HepG2 (cell line): Measurements from ENCODE around the gene LRRC27. TPM values are rescaled to one million over a fixed set of nuclear protein-coding genes. Genes with fewer than 3 reads are reported as not detected.

Experiments used
- AKNA ChIP-seq: sonication (generic); formaldehyde crosslinking; IDR thresholded peaks from 2 replicates; pipeline ENCODE4 v1.4.0; 2020; ENCODE audit warnings: missing genetic modification reagents, borderline replicate concordance
- ARNT ChIP-seq: fragments of 450-650 bp; IDR thresholded peaks from 2 replicates; pipeline ENCODE4 v1.6.1; 2017
- ATAD3A ChIP-seq: sonication (generic); formaldehyde crosslinking; IDR thresholded peaks from 2 replicates; pipeline ENCODE4 v1.4.0; 2020; ENCODE audit warnings: missing genetic modification reagents
- FOXK2 ChIP-seq: fragments of 450-650 bp; IDR thresholded peaks from 2 replicates; pipeline ENCODE4 v1.6.1; 2016
- FOXP1 ChIP-seq, 2 experiments: fragments of 450-650 bp in 1 of 2; IDR thresholded peaks; 2 replicates each; pipeline ENCODE4 v1.6.1; 2017 to 2018; ENCODE audit warnings: antibody characterized with exemption in 1 of 2
- GTF2F1 ChIP-seq: fragments of 150-350 bp; IDR thresholded peaks from 2 replicates; pipeline ENCODE4 v1.6.1; 2014; ENCODE audit warnings: low read length
- IKZF1 ChIP-seq: fragments of 450-650 bp; IDR thresholded peaks from 2 replicates; pipeline ENCODE4 v1.7.1; 2016
- JUND ChIP-seq: sonication (generic); formaldehyde crosslinking; IDR thresholded peaks from 2 replicates; pipeline ENCODE4 v1.8.0; 2022; ENCODE audit warnings: mild to moderate bottlenecking, missing genetic modification reagents
- MAX ChIP-seq: IDR thresholded peaks from 2 replicates; pipeline ENCODE4 v1.6.1; 2012; ENCODE audit warnings: inconsistent platforms
- MED13 ChIP-seq: sonication (generic); formaldehyde crosslinking; IDR thresholded peaks from 2 replicates; pipeline ENCODE4 v1.5.0; 2020; ENCODE audit warnings: missing genetic modification reagents
- NR0B2 ChIP-seq: sonication (generic); formaldehyde crosslinking; IDR thresholded peaks from 2 replicates; pipeline ENCODE4 v1.4.0; 2020; ENCODE audit warnings: mild to moderate bottlenecking, missing genetic modification reagents
- NR2F2 ChIP-seq: IDR thresholded peaks from 2 replicates; pipeline ENCODE4 v1.6.1; 2012; ENCODE audit warnings: low read depth, inconsistent platforms, borderline replicate concordance
- PAWR ChIP-seq: sonication (generic); formaldehyde crosslinking; IDR thresholded peaks from 2 replicates; pipeline ENCODE4 v1.4.0; 2020; ENCODE audit warnings: missing genetic modification reagents, mild to moderate bottlenecking, borderline replicate concordance
- RBM39 ChIP-seq: fragments of 200-400 bp; formaldehyde crosslinking; IDR thresholded peaks from one replicate; pipeline ENCODE4 v1.6.1; 2018; ENCODE audit warnings: antibody characterized with exemption, mild to moderate bottlenecking, low read depth, low read length; ENCODE audit not compliant: poor library complexity, severe bottlenecking
- TFE3 ChIP-seq: IDR thresholded peaks from 2 replicates; pipeline ENCODE4 v1.6.1; 2016
- ZFP62 ChIP-seq: sonication (generic); formaldehyde crosslinking; IDR thresholded peaks from 2 replicates; pipeline ENCODE4 v1.4.0; 2020; ENCODE audit warnings: missing genetic modification reagents
- ZNF138 ChIP-seq: sonication (generic); formaldehyde crosslinking; IDR thresholded peaks from 2 replicates; pipeline ENCODE4 v1.5.0; 2020; ENCODE audit warnings: mild to moderate bottlenecking, low read depth, missing genetic modification reagents
- ZNF281 ChIP-seq: sonication (generic); formaldehyde crosslinking; IDR thresholded peaks from 2 replicates; pipeline ENCODE4 v1.4.0; 2020; ENCODE audit warnings: missing genetic modification reagents, borderline replicate concordance
- ZNF382 ChIP-seq: sonication (generic); formaldehyde crosslinking; IDR thresholded peaks from 2 replicates; pipeline ENCODE4 v1.5.0; 2020; ENCODE audit warnings: missing genetic modification reagents, mild to moderate bottlenecking, borderline replicate concordance
- ZNF761 ChIP-seq: sonication (generic); formaldehyde crosslinking; conservative IDR thresholded peaks from 2 replicates; pipeline ENCODE4 v1.4.0; 2020; ENCODE audit warnings: mild to moderate bottlenecking, missing genetic modification reagents
- ZSCAN25 ChIP-seq: sonication (generic); formaldehyde crosslinking; IDR thresholded peaks from 2 replicates; pipeline ENCODE4 v1.8.0; 2022; ENCODE audit warnings: mild to moderate bottlenecking, missing genetic modification reagents
- polyA plus RNA-seq, 8 experiments: library from polyadenylated mRNA; depleted of rRNA in 3 of 8; stranded (reverse) in 7 of 8; unstranded in 1 of 8; fragments of >200 nt; fragmentation: Illumina TruSeq in 4 of 8; extraction: Trizol in 4 of 8; gene quantifications; 2 replicates each; pipeline versions ENCODE4 v1.2.1 to v1.2.3, GENCODE V29; 2011 to 2016; ENCODE audit warnings: low read depth in 4 of 8, missing spikeins in 1 of 8, mixed read lengths in 1 of 8; ENCODE audit not compliant: insufficient read depth in 1 of 8
- total RNA-seq, 5 experiments: library from RNA; depleted of rRNA; stranded (reverse); fragments of >200 nt; fragmentation: Illumina TruSeq; extraction: Trizol; gene quantifications; 2 replicates each; pipeline ENCODE4 v1.2.3, GENCODE V29; 2016; ENCODE audit warnings: low read depth in 1 of 5

Gene LRRC27
- total and polyA plus RNA-seq, 2 of the 13 experiments (the other 11 are each of a cell fraction or from before 2014, with no cell fraction given) = 4.2 to 4.6 TPM

GRCh38 chr10:132319853-132320653 is 11.9 kb upstream of the LRRC27 start (continued):
- no peak for TF ChIP-seq NR0B2 (CRISPR knock-in tag)
- TF ChIP-seq RBM39 = no peak
- TF ChIP-seq IKZF1 = no peak
- TF ChIP-seq NR2F2 = no peak
- TF ChIP-seq ATAD3A = no peak
- peak; percentile 33; the same call in 1 of the 2 replicates for TF ChIP-seq FOXK2
- no peak for TF ChIP-seq PAWR (CRISPR knock-in tag)
- no peak for TF ChIP-seq ZNF382 (CRISPR knock-in tag)
- TF ChIP-seq ARNT = no peak
- no peak for TF ChIP-seq TFE3 (CRISPR knock-in tag)
- TF ChIP-seq ZNF281 = peak; percentile 49; the same call in 1 of the 2 replicates
- peak; percentile 32; the same call in 1 of the 2 replicates for TF ChIP-seq MAX
- TF ChIP-seq ZFP62 = no peak
- TF ChIP-seq GTF2F1 = no peak
- no peak for TF ChIP-seq ZNF761 (CRISPR knock-in tag)
- TF ChIP-seq MED13 = no peak
- TF ChIP-seq ZNF138 (CRISPR knock-in tag) = no peak
- no peak for TF ChIP-seq AKNA (CRISPR knock-in tag)
- no peak for TF ChIP-seq FOXP1 (IDR thresholded peaks at IDR 0.05)
- TF ChIP-seq FOXP1 (CRISPR knock-in tag; IDR thresholded peaks at IDR 0.05) = no peak
- no peak for TF ChIP-seq ZSCAN25
- peak; percentile 55; the same call in 1 of the 2 replicates for TF ChIP-seq JUND (CRISPR knock-in tag)
